HG02870 (cell line): ENCODE results near the gene HS6ST2.

Experiments used
- ATAC-seq: cut with Tn5 transposase; IDR thresholded peaks from one replicate; pipeline ENCODE4 v1.9.1; 2021; ENCODE audit warnings: mild to moderate bottlenecking, moderate library complexity; ENCODE audit not compliant: unreplicated experiment

The HS6ST2 gene

DNA sequence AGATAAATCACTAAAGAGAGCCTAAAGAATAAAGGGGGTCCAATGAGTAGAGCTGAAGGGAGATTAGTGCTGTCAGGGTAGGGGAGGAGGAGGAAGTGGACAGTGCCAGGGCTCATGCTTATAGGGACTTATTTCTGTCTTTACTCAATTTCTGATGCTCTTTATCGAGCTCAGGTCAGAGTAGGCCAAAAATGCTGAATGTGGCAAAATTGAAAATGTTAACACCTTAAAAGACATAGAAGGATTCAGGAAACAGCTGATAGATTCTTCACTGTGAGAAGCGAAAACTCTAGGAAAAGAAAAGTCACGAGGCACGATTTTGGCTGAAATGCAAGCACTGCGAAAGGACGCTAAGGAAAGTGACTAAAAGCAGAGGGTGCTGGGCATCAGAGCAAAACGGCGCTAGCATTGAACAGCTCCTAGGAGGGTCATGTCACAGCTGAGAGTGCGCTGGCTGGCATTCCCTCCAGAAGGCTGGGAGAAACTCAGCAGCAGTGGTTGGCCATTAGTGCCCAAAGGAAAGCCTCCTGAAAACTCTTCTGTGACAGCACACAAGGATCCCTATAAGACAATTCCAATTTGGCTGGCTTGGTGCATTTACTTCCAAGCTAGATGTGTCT is 150.9 kb downstream of the HS6ST2 start:
- no peak for ATAC-seq

DNA sequence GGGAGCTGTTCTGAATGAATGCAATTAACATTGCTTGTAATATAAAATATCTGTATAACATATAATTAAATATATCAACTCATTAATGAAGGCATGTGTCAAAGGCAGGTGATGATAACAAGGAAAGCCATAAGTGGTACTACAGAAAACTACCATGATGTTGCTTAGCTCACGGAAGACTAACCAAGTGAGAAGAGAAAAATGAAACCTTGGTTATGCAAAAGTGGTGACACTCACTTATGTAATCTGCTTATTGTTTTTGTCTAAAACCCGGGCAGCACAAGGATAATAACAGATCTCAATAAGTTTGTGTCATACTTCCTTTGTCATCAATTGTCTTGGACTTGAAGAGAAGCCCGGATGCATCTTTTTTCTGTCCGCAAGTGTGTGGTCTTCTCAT is 156.4 kb downstream of the HS6ST2 start:
- peak; percentile 65 for ATAC-seq

DNA sequence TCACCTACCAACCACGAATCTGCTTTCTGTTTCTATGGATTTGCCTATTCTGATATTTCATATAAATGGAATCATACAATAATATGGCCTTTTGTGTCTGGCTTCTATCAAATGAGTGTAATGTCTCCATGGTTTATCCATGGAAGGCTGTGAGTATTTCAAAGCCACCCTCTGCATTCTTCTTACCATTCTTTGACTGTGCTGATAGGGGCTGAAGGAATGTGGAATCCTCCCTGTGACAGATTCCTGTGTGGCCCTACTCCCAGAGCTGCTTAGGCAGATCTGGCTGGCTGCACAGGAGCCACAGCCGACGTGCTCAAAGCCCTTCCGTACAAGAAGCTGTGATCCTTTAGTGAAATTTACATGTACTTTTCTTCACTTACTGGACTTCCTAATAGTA is 163.2 kb downstream of the HS6ST2 start:
- no peak for ATAC-seq

DNA sequence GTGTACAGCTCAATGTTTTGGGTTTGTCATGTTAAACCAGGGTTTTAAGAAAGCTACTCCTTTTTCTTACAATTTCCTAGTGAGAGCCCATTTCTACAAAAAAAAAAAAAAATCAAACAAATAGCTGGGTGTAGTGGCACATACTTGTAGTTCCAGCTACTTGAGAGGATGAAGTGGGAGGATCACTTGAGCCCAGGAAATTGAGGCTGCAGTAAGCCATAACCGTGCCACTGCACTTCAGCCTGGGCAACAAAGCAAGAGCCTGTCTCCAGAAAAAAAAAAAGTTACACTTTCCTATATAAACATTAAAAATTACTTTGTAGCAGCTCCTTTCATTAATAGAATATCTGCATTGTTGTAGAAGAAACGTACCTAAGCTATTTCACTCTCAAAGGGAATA is 166.7 kb downstream of the HS6ST2 start:
- no peak for ATAC-seq

DNA sequence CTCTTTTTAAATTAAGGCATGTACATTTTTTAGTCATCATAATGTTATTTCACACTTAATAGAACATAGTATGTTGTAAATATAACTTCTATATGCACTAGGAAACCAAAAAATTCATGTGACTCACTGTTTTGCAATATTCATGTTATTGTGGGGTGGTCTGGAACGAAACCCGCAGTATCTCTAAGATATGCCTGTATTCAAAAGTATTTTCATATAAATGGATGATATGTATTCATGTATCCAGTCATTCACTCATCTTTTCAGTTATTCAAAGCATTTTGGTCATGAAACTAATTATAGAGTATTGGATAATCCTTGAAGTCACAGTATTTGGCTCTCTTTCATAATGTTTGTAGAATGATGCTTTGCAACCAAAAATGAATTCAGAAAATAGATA is 168.1 kb downstream of the HS6ST2 start:
- ATAC-seq: no peak

DNA sequence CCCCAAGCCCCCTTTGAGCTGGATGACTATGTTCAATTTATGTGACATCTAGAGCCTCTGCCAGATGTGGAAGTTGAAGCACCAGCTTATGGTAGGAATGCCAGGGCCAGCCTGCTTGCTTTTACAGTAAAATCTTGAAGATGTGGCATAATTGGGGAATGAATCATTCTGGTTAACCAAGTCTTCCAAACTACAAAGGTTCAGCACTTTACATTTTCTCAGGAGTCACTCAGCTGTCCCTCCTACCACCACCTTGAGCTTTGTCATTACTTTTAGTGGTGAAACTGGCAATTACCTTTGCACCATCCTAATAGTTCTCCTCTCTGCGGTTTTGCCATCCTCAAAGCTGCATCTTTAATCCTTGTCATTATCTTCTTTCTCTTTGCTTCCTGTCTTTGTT is 172.2 kb downstream of the HS6ST2 start:
- ATAC-seq: no peak

DNA sequence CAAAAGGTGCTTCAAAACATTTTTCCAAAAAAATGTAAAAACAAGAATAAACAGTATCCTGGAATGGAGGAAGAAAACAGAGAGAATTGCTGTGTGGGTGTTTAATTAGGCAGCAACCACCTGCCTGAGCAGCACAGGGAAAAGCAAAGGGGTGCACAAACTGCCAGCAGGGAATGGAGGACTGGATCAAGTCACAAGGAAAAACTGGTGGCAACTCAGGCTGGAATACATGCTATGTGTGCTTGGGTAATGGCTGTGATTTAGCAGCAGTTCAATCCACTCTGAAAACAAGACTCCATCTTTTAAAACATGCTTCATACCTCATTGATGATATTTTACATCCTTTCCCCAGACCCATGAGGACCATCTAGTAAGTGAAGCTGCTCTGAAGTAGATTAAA is 179.5 kb downstream of the HS6ST2 start:
- no peak for ATAC-seq

DNA sequence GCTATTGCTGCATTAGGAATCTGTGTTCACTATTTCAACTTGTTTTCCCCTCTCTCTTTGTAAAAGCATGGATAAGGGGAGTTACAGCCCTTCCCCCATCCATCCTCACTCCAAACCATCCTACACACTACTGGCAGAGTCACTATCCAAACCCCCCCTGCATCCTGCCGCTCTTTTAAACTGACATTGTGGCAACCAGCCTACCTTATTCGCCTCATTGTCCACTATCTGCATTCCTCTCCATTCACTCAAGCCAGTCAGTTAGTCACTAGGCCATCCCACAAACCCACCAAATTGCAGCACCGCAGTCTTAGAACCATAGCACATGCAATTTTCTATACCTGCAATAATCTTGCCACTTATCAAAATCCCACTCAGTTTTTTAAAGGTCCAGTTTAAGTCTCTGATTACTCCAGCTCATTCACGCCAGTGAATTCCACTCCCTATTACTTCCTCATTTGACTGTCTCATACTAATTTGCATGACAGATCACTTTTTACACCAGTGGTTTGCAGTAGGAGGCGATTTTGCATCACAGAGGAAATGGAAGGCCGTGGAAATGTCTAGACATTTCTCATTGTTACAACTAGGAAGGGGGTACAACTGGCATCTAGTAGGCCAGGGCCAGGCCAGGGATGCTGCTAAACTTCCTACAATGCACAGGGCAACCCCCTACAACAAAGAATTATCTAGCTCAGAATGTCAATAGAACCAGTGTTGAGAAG is 181.8 kb downstream of the HS6ST2 start:
- ATAC-seq: no peak

DNA sequence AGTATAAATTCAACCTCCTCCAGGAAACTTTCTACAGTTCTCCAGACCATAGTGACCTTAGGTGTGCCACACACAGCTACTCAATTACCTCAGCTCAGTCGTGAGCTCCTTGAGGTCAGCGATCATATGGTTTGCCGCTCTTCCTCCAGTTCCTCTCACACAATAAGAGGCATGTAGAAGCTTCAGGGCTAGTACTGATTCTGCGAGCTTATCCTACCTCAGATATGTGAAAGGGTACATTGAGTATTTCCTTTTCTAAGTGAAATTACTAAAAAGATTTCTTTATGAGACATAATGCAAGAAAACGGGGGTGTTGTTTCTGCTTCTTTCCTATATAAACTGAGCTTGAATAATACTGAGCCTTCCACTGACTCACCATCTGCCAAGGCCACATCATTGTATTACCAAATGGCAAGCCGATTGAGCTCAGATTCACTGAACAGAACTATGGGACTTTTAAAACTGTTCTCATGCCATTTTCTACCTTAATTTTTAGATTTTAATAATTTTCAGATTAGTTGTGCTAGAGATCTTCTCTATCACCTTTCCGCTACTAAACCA is 183.1 kb downstream of the HS6ST2 start:
- ATAC-seq: peak; percentile 60

DNA sequence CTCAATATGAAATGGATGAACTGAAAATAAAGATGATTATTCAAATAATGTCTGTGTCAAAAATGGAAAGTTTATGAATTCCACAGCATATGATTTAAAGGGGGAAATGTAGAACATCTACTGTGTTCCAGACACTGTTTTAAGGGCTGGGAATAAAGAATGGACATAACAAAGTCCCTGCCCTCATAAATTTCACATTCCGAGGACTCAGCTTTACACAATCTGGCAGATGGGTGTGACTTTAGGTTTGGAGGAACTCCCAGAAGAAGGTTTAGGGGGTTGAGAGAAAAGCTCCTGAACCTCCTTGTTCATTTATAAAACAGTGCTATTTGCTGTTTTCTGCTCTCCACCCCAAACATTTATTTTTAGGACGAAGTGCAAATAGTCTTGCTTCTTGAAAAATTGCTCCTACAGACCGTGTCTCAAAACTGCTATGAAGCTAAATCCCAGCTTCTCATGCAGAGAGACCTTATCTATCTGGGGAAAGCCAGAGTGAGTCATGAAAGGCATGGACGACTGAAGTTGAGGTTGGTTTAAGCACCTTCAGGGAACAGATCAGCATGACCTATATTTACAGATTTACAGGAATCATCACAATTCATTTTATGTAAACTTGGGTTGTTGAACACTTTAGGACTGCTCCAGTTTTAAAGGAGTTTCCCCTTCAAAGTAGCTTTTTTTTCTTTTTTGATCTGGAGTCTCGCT is 184.3 kb downstream of the HS6ST2 start:
- no peak for ATAC-seq

DNA sequence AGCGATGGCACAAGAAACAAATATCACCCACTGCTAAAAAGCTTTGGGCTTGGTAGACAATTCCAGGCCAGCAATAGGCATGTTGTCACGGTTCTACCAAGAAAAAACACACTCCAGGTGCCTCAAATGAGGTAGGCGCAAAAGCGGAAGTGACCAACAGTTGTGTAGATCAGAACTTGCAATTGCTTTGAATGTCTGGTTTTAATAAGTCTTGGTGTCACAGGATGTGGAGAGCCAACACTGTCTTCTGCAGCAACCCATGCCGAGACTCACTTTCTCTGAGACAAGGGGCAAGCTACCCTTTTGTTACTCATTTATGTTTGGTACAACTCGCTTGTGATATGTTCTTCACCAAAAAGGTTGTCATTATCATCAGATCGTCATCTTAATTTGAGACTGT is 188.8 kb downstream of the HS6ST2 start:
- no peak for ATAC-seq

DNA sequence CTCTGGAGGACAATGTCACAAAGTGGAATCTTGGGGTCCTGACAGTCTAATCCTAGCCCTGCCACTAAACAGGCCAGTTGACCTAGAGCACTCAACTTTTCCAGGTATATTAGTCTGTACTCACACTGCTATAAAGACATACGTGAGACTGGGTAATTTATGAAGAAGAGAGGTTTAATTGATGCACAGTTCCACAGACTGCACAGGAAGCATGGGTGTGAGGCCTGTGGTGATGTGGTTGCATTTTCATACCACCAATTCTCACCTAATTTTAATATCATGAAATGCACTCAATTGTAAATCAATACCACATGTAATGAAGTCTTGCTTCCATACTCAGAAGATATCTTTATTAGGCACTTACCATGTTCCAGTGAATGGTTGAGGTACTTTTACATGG is 192.0 kb downstream of the HS6ST2 start:
- no peak for ATAC-seq

DNA sequence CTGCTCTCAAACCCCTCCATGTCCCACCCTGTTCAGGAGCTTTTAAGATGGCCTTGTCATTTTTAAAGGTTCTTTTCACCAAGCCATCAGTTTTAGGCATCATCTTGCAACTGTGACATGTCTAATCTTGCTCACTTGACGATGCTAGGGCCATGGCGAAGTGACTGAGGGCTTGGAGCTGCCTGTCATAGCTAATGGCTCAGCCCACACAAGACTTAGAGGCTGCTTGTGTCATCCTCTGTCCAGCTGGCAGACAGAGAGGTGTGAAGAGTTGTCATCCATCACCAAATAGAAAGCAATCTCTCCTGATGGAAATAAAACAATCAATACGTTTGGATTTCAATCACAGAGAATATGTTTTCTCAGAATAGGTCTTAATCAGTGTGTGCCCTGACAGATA is 194.9 kb downstream of the HS6ST2 start:
- ATAC-seq: no peak

DNA sequence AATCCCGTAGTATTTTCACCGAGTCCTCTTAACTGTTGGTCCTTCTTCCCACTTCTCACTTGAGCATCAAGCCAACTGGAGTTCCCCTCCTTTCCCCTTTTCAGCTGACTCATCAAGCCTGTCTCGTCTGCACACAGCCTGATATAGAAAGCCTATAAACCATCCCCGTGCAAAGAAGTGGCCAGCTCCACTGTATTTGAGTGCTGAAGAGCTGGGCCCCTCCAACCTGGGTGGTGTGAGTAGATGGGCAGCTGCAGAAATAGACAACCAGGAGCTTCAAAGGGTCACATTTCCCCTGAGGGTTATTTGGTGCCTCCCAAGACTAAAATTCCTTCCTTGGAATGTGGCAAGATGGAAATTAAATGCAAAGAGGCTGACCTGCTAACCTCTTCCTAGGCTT is 199.7 kb downstream of the HS6ST2 start:
- ATAC-seq: no peak

DNA sequence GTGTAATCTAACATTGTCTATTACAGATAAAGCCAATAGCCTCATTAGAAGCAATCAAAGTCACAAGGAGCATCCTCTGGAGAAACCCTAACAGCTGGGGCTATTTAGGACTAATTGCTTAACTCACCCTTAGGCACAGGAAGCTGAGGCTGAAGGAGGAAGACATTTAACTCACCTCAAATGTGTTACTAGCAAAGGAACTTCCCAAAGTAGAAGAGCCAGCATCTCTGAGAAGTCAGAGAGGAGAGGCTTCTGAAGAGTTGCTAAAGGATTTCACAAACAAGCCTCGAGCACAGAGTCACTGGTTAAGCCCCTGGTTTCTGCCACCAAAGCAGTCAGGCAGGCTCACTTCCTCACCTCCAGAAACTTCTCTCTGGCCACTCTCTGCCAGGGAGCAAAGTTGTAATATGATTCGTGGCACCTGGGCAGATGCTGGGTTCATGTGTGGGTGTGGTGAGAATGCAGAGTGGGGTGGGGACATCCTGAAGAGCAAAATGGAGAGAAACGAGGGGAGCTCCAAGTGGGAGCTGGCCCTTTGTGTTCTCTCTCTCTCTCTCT is 201.3 kb downstream of the HS6ST2 start:
- no peak for ATAC-seq

DNA sequence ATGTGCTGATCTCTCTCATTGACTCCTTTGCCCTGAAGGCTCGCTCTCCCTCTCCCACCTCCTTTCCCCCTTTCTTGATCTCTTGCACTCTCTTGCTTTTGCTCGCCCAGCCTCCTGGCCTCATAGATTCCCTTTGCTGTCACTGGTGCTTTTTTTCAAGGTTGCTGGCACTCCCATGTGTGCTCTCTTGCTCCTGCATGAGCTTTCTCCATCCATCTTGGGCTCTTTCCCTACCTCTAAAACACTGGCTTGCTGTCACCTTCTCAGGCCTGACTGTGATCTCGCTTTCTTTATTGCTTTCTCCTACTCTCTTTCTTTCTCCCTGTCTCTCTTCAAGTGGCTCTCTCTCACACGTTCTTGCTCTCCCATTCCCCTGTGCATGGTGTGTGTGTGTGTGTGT is 202.0 kb downstream of the HS6ST2 start:
- no peak for ATAC-seq

DNA sequence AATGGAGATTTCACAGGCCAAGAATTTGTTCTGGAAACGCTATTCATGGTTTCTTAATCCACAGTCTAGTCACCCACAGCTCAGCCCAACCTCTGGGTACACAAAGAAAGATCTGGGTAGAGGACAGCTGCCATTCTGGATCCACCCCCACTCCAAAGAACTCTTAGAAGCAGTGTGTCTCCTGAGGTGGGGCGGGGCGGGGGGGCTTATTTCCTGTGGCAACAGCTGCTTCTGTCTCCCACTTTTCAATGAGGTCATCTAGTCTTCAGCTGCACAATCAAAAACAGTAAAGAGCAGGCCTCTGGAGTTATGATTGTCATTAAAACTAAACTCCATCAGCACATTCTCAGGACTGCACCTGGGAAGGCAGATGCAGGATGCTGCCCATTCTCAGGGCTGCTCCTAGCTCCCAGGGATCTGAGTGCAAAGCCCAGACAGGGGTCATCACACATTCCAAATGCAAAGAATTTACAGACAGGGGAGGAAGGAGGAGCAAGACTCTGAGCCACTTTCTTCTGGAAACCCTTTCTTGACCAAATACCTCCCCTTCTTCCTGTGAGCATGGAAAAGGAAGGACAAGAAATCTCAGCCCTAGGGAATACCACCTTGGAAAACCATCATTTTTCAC is 207.3 kb downstream of the HS6ST2 start:
- no peak for ATAC-seq

DNA sequence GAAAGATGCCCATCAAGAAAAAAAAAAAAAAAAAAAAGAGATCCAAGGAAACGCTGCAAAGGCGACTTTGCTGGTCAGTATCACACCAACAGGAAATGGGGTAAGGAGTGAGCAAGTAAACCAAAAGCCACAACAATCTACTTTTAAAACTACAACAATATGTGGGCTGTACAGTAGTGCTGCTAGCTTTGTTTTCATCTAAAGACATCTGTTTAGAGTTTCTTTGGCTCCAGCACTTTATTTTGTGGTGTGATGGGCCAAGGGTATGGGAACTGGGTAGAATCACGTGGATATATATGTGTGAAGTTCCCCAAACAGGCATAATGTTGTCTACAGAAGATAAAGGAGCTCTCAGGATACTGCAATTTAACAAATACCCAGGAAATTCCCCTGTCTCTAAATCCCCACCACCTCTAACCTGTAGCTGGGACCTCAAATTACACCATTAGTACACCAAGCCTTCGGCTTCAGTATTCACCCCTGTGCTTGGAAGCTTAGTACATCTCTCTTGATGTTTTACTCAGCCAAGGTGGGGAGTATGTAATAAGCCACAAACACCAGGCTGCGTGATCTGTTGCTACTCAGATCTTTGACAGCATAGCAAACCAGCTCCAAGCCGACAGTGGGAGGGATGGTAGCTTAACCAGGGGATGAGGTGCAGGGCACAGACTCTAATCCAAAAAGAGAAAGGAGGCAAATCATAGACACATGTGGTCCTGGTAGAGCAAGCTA is 207.9 kb downstream of the HS6ST2 start:
- no peak for ATAC-seq

DNA sequence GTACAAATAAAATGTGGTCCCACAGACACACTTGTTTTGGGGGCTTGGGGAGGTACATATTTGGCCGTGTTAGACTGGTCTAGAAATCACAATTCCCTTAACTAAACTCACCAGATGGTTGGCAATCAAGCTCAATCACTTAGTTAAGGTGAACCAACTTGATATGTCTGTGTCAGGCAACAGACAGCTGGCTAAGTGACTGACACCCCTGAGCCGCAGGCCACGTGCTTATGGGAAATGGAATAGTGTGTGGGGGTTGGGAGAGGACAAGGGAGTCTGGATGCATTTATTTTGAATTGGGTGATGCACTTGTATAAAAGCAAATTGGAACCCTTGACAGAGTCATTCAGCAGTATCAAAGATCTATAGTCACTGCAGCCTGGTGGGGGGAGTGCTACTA is 209.0 kb downstream of the HS6ST2 start:
- ATAC-seq: no peak

DNA sequence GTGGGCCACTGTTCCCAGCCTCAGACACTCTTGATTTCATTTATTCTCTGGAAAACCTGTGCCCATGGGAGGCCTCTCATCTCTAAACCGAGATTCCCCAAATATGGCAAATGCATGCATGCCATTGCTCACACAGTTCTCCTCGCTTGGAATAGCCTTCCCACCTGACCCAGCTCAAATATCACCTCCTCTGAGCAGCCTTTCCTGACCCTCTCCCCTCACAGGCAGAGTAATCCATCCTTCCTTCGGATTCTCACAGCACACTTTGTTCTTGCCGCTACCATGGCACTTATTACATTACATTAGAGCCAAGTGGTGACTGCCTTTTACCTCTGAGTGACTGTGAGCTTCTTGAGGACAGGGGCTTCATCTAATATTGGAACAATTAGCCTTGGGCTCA is 209.5 kb downstream of the HS6ST2 start:
- no peak for ATAC-seq

DNA sequence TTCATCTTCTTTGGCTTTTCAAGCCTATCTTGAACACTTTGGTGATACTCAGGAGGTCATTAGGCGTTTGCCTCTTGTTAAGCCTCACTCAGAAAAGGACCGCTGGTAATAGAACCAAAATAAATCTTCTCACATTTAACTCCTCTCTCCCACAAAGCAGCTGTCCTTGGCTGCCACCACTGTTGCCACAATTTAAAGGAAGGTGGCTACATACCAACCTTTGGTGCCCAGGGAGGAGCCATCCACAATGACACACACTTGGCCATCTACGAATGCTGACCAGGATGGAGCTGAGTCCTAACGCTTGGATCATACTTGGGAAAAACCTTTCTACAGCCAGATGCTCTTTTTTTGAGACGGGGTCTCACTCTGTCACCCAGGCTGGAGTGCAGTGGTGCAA is 210.2 kb downstream of the HS6ST2 start:
- ATAC-seq: no peak
